ENCODE results near the gene DOLK.

Gene DOLK

GRCh38 chr9:128929560-128929959 lies 17.8 kb downstream of the DOLK start:
- no peak for DNase-seq

GRCh38 chr9:128928624-128929023 lies 18.8 kb downstream of the DOLK start:
- DNase-seq, result no peak

- DNase-seq, result peak; percentile 59
These were observed 19.5 kb downstream of the DOLK start for GRCh38 chr9:128927731-128928411.

GRCh38 chr9:128923493-128923883 lies 23.9 kb downstream of the DOLK start:
- no peak for DNase-seq

GRCh38 chr9:128921881-128922763 lies 25.3 kb downstream of the DOLK start:
- DNase-seq, result no peak

- no peak for DNase-seq
These were observed 26.9 kb downstream of the DOLK start, which contains the start of gene PHYHD1 for GRCh38 chr9:128920381-128921058. TSS of gene PHYHD1 (plus strand) at chr9:128920982. CDS start at chr9:128922324, 1,342 bp downstream.

GRCh38 chr9:128919402-128920089 lies 27.9 kb downstream of the DOLK start:
- no peak for DNase-seq

GRCh38 chr9:128918921-128919320 lies 28.5 kb downstream of the DOLK start:
- DNase-seq, result no peak

- DNase-seq, result no peak
These were observed 30.1 kb downstream of the DOLK start for GRCh38 chr9:128917151-128917849.

- DNase-seq, result no peak
These were observed 30.7 kb downstream of the DOLK start for GRCh38 chr9:128916745-128917144.

GRCh38 chr9:128916204-128916603 lies 31.2 kb downstream of the DOLK start:
- no peak for DNase-seq

- no peak for DNase-seq
These were observed 33.2 kb downstream of the DOLK start for GRCh38 chr9:128913995-128914772.

- no peak for DNase-seq
These were observed 34.1 kb downstream of the DOLK start for GRCh38 chr9:128913048-128913900.

GRCh38 chr9:128912270-128912853 lies 35.0 kb downstream of the DOLK start:
- no peak for DNase-seq

GRCh38 chr9:128911529-128912035 lies 35.8 kb downstream of the DOLK start:
- DNase-seq, result no peak

GRCh38 chr9:128910906-128911305 lies 36.5 kb downstream of the DOLK start:
- no peak for DNase-seq

GRCh38 chr9:128909859-128910258 lies 37.5 kb downstream of the DOLK start:
- DNase-seq, result no peak

GRCh38 chr9:128908372-128908771 lies 39.0 kb downstream of the DOLK start:
- no peak for DNase-seq

GRCh38 chr9:128906741-128907140 lies 40.7 kb downstream of the DOLK start:
- no peak for DNase-seq

GRCh38 chr9:128905964-128906363 lies 41.4 kb downstream of the DOLK start:
- DNase-seq, result no peak

Data from activated CD4-positive, alpha-beta T cell treated with anti-CD3 and anti-CD28 coated beads, Interleukin-2, Interleukin-6, amounts not matched to agents 100 ng/mL and 50 ng/mL, durations not matched to agents 16 hours and 8 hours (primary cell).